22Rv1 (cell line): Measurements from ENCODE around the gene LOXL1.

ENCODE experiments used
- H3K27ac ChIP-seq: fragments of 450-650 bp; 2 replicates; pipeline ENCODE4 v1.5.1; 2017
- CTCF ChIP-seq: fragments of 450-650 bp; IDR thresholded peaks from 2 replicates; pipeline ENCODE4 v1.5.1; 2017; ENCODE audit warnings: mild to moderate bottlenecking
- ZFX ChIP-seq: fragments of 450-650 bp; IDR thresholded peaks from 2 replicates; pipeline ENCODE4 v1.6.1; 2017; ENCODE audit warnings: antibody characterized with exemption, borderline replicate concordance

LOXL1 gene

DNA sequence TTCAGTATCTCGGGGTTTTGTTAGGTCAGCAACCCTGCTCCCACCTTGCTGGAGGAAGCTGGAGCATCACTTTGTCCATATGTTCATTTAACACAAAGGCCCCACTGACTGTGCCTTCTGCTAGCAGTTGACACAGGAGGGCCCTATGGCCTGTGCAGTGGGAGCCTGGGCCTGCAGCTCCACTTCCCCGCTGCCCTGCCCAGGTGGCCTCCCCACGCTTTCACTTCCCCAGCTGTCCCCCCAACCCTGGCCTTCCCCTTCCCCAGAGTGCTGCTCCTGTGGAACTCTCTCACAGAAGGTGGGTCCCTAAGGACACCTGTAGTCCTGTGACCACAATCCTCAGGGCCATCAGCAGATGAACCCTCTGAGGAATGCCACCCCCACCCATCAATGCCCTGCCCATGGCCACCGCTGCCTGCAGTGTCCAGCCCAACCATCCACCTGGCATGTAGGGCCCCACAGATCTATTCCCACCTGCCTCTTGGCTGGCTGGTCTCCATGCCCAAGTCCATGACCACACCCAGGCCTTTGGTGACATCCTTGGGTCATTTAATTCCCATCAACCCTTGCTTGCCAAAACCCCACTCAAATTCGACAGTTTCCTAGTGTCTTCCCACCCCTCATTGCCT lies 39.4 kb upstream of the LOXL1 start:
- TF ChIP-seq CTCF (no peak), ZFX (no peak)
- H3K27ac ChIP-seq, result no peak overlapping the region

DNA sequence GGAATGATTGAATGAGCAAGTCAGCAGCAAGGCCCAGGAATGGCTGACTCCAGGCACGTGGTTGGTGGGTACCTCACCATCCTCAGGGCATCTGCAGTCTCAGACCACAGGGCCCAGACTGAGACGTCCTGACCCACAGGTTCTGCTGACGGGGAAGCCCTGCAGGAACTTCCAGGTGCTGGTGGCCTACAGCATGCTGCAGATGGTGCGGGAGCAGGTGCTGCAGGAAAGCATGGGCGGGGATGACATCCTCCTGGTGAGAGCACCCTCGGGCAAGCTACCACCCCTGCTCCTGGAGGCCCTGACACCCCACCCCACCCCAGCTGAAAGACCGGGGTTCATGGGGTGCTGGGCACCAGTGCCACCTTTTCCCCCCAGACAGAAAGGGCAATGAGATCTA lies 38.8 kb upstream of the LOXL1 start:
- no peak for TF ChIP-seq ZFX
- no peak for TF ChIP-seq CTCF
- no peak overlapping the region for H3K27ac ChIP-seq

DNA sequence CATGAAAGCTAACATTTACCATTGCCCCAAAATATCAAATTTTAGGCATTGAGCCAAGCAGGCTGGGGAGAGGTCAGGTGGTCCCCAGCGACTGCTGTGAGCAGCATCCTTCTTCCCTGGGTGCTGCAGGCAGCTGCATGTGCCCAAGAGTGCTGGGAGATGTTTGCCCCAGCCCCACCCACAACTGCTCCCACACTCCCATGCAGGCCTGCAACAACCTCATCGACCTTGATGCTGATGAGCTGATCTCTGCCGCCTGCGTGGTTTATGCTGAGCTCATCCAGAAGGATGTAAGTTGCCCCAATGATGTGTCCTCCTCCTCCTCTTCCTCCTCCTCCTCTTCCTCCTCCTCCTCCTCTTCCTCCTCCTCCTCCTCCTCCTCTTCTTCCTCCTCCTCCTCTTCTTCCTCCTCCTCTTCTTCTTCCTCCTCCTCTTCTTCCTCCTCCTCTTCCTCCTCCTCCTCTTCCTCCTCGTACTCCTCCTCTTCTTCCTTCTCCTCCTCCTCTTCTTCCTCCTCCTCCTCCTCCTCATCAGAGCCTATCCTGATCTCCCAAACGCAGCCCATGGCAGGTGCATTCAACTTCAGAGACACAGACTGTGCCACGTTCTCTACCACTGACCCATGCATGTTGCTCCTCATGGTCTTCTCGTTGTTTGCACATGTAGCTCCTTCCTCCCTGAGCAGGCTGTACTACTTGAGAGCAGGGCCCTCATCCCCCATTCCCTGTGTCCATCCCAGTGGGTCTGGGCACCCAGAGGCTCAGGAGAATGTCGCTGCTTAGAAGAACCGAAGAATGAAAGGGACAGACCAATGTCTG lies 37.8 kb upstream of the LOXL1 start:
- no peak overlapping the region for H3K27ac ChIP-seq
- TF ChIP-seq CTCF (no peak), ZFX (no peak)

GRCh38 chr15:73889053-73889761 lies 37.1 kb upstream of the LOXL1 start:
- no peak for TF ChIP-seq ZFX
- TF ChIP-seq CTCF, result no peak
- no peak overlapping the region for H3K27ac ChIP-seq

DNA sequence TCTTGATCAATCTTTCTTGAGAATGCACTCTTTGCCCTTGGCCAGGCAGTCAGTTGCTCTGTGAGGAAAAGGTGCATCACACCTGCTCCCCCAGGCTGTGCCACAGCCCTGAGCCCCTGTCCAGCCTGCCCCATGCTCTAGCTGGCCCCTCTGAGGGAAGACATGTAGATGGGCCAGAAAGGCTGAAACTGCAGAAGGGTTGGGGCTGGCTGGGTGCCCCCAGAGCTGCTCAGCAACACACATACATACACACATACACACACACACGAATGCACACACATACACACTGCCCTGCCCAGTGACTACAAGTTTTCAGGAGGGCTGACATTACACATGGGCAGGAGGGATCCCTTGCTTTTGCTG lies 36.5 kb upstream of the LOXL1 start:
- TF ChIP-seq ZFX (no peak), CTCF (no peak)

GRCh38 chr15:73891328-73892315 lies 34.6 kb upstream of the LOXL1 start:
- TF ChIP-seq CTCF (no peak), ZFX (no peak)
- no peak overlapping the region for H3K27ac ChIP-seq

More for the DNA sequence above, 36.5 kb upstream of the LOXL1 start:
- H3K27ac ChIP-seq, result no peak overlapping the region
